IMR-90 (cell line): Measurements from ENCODE around the gene TRDN.

Experiments
- CEBPB ChIP-seq: IDR thresholded peaks from 2 replicates; pipeline ENCODE4 v1.6.1; 2012; ENCODE audit warnings: low read depth, low read length, improper control_type of control experiment
- CTCF ChIP-seq: conservative IDR thresholded peaks from 2 replicates; pipeline ENCODE4 v1.5.1; 2012; ENCODE audit warnings: mild to moderate bottlenecking, low read depth, low read length, improper control_type of control experiment
- MAFK ChIP-seq: IDR thresholded peaks from 2 replicates; pipeline ENCODE4 v1.6.1; 2012; ENCODE audit warnings: low read depth, low read length, improper control_type of control experiment
- MXI1 ChIP-seq: IDR thresholded peaks from 2 replicates; pipeline ENCODE4 v1.6.1; 2012; ENCODE audit warnings: low read depth, mild to moderate bottlenecking, low read length, moderate library complexity, borderline replicate concordance
- POLR2A ChIP-seq: IDR thresholded peaks from 2 replicates; pipeline ENCODE4 v1.6.1; 2012; ENCODE audit warnings: mild to moderate bottlenecking, low read depth, low read length
- RAD21 ChIP-seq: IDR thresholded peaks from 2 replicates; pipeline ENCODE4 v1.6.1; 2012; ENCODE audit warnings: low read length, improper control_type of control experiment
- RFX5 ChIP-seq: IDR thresholded peaks from 2 replicates; pipeline ENCODE4 v1.8.0; 2012; ENCODE audit warnings: low read depth, mild to moderate bottlenecking, low read length, moderate library complexity
- SMC3 ChIP-seq: fragments of 150-350 bp; IDR thresholded peaks from 2 replicates; pipeline ENCODE4 v1.6.1; 2016; ENCODE audit warnings: low read depth, mild to moderate bottlenecking, antibody characterized with exemption, low read length, moderate library complexity
- TF ChIP-seq, protein P1 (sequence below): fragments of 150-350 bp; IDR thresholded peaks from 2 replicates; pipeline ENCODE4 v1.6.1; 2017; ENCODE audit warnings: mild to moderate bottlenecking, antibody characterized with exemption, low read length, low read depth

DNA sequence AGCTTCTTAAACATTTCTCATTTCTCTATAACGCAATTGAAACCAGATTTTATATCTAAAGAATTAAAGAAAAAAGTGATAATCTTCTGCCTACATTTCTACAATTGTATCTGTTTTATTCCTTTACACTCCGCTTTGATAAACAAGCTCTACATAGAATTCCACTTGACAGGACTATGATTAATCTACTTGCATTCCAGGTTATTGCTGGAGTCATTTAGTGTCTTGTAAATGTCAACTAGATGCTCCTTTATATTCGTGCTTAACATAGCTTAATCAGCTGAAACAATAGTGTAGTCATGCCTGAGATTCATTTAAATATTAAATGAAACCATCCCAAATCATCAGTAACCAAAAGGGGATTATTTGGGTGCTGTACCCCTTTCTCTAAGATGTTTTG is 284.0 kb downstream of the TRDN start:
- no peak for TF ChIP-seq MXI1
- TF ChIP-seq CTCF, result no peak
- TF ChIP-seq, protein P1, sequence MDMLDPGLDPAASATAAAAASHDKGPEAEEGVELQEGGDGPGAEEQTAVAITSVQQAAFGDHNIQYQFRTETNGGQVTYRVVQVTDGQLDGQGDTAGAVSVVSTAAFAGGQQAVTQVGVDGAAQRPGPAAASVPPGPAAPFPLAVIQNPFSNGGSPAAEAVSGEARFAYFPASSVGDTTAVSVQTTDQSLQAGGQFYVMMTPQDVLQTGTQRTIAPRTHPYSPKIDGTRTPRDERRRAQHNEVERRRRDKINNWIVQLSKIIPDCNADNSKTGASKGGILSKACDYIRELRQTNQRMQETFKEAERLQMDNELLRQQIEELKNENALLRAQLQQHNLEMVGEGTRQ, result no peak
- no peak for TF ChIP-seq POLR2A
- no peak for TF ChIP-seq CEBPB
- TF ChIP-seq RFX5, result no peak
- no peak for TF ChIP-seq MAFK
- no peak for TF ChIP-seq SMC3
- TF ChIP-seq RAD21, result no peak
